Fibroblast of pulmonary artery (primary cell): ENCODE results near the gene PSD2.

ENCODE experiments used
- DNase-seq: peaks from one replicate; pipeline ENCODE4 v3.0.0-alpha.2; 2010; ENCODE audit warnings: low read depth
- H3K4me3 ChIP-seq: replicated peaks from 2 replicates; pipeline ENCODE4 v1.5.1; 2011; ENCODE audit warnings: low read depth, mild to moderate bottlenecking, control low read depth, low read length, moderate library complexity
- TF ChIP-seq, protein P1 (sequence below): IDR thresholded peaks from 2 replicates; pipeline ENCODE4 v1.5.1; 2011; ENCODE audit warnings: mild to moderate bottlenecking, control low read depth, low read length, inconsistent platforms; ENCODE audit errors: missing control alignments

The PSD2 gene

GRCh38 chr5:139784488-139784887 is 11.1 kb upstream of the PSD2 start:
- TF ChIP-seq, protein P1, sequence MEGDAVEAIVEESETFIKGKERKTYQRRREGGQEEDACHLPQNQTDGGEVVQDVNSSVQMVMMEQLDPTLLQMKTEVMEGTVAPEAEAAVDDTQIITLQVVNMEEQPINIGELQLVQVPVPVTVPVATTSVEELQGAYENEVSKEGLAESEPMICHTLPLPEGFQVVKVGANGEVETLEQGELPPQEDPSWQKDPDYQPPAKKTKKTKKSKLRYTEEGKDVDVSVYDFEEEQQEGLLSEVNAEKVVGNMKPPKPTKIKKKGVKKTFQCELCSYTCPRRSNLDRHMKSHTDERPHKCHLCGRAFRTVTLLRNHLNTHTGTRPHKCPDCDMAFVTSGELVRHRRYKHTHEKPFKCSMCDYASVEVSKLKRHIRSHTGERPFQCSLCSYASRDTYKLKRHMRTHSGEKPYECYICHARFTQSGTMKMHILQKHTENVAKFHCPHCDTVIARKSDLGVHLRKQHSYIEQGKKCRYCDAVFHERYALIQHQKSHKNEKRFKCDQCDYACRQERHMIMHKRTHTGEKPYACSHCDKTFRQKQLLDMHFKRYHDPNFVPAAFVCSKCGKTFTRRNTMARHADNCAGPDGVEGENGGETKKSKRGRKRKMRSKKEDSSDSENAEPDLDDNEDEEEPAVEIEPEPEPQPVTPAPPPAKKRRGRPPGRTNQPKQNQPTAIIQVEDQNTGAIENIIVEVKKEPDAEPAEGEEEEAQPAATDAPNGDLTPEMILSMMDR = no peak
- no peak for DNase-seq
- no peak overlapping the region for H3K4me3 ChIP-seq

GRCh38 chr5:139787257-139787567 is 8.4 kb upstream of the PSD2 start:
- TF ChIP-seq, protein P1 = no peak
- no peak overlapping the region for H3K4me3 ChIP-seq
- no peak for DNase-seq

GRCh38 chr5:139787568-139788293 is 7.9 kb upstream of the PSD2 start:
- TF ChIP-seq, protein P1 = peak; percentile 83
- peak; percentile 73 for DNase-seq
- peak overlapping the region; percentile 71 for H3K4me3 ChIP-seq

DNA sequence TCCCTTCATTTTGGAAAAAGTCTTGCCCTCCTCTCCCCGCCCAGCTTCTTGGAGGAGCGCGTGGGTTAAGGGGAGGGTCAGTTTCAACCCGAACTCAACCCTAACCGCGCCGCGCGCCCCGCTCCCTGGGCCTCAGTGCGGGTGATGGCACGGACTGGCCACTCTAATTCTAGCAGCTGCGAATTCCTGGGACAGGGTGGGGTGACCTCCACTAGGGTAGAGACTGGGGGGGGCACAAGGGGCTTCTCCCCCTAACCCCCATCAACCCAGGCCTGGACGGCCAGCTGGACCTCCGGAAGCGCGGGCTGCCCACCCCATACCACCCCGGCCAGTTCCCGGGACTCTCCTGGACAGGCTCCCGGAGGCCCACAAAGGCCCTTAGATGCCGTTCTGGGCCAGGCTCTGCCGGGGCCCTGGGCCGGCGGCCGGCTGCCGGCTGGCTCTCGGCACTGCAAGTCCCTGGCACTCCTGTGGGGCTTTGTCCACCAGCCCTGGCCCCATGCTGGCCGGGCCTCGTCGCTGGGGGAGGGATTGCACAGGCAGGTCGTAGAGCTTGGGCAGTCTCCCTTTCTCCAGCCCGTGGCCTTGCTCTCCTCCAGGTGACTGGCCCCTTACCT is 7.2 kb upstream of the PSD2 start:
- H3K4me3 ChIP-seq = peak overlapping the region; percentile 71
- TF ChIP-seq, protein P1 = no peak
- DNase-seq = no peak

DNA sequence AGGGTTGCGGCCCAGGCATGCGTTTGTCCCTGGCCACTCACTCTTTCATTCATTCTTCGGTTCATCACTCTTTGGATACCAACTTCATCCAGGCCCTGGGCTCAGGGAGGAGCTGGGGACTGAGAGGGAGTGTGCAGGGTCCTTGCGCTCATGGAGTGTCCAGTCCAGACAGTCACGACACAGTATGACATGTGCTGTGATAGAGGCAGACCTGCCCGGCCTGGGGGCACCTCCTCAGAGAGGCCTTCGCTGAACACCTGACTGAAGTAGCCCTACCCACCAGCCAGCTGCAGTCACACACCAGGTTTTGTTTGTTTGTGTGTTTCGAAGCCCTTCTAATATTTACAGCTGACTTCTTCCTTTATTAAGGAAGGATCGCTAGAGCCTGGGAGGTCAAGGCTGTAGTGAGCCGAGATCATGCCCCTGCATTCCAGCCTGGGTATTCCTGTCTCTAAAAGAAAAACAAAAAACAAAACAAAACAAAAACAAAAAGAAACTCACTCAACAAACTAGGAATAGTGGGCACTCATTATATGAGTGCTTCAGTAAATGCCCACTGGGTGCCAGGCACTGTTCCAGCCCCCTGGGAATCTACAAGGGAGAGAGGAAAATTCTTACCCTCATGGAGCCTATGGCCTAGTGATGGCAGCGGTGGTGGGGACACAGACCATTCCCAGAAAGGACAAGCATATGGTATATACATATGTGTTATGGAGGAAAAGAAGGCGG is 6.3 kb upstream of the PSD2 start:
- H3K4me3 ChIP-seq = no peak overlapping the region
- TF ChIP-seq, protein P1 = no peak
- no peak for DNase-seq

GRCh38 chr5:139789845-139790189 is 5.8 kb upstream of the PSD2 start:
- no peak for DNase-seq
- no peak overlapping the region for H3K4me3 ChIP-seq
- TF ChIP-seq, protein P1 = no peak
